HepG2 (cell line): ENCODE results near the gene GUCY2F.

Source experiments
- ARNTL ChIP-seq: sonication (generic); formaldehyde crosslinking; IDR thresholded peaks from 2 replicates; pipeline ENCODE4 v1.4.0; 2020; ENCODE audit warnings: mild to moderate bottlenecking, missing genetic modification reagents
- FOXK2 ChIP-seq: fragments of 450-650 bp; IDR thresholded peaks from 2 replicates; pipeline ENCODE4 v1.6.1; 2016
- NCOA2 ChIP-seq: sonication (generic); formaldehyde crosslinking; IDR thresholded peaks from 2 replicates; pipeline ENCODE4 v1.8.0; 2022; ENCODE audit warnings: inconsistent platforms
- NR2C2 ChIP-seq: sonication (generic); formaldehyde crosslinking; IDR thresholded peaks from 2 replicates; pipeline ENCODE4 v1.4.0; 2020; ENCODE audit warnings: missing genetic modification reagents, mild to moderate bottlenecking, moderate library complexity, borderline replicate concordance
- ZNF143 ChIP-seq: sonication (generic); formaldehyde crosslinking; IDR thresholded peaks from 2 replicates; pipeline ENCODE4 v1.4.0; 2020; ENCODE audit warnings: missing genetic modification reagents
- ZNF552 ChIP-seq: sonication (generic); formaldehyde crosslinking; IDR thresholded peaks from 2 replicates; pipeline ENCODE4 v1.9.0; 2022; ENCODE audit warnings: missing genetic modification reagents, mild to moderate bottlenecking, borderline replicate concordance
- TF ChIP-seq, protein P1 (sequence below): sonication (generic); formaldehyde crosslinking; IDR thresholded peaks from one replicate; pipeline ENCODE4 v1.5.1; 2020; ENCODE audit warnings: mild to moderate bottlenecking, missing genetic modification reagents; ENCODE audit errors: not compliant biosample characterization
- TF ChIP-seq, protein P2 (sequence below): sonication (generic); formaldehyde crosslinking; IDR thresholded peaks from 2 replicates; pipeline ENCODE4 v1.9.0; 2021; ENCODE audit warnings: missing genetic modification reagents, borderline replicate concordance

DNA sequence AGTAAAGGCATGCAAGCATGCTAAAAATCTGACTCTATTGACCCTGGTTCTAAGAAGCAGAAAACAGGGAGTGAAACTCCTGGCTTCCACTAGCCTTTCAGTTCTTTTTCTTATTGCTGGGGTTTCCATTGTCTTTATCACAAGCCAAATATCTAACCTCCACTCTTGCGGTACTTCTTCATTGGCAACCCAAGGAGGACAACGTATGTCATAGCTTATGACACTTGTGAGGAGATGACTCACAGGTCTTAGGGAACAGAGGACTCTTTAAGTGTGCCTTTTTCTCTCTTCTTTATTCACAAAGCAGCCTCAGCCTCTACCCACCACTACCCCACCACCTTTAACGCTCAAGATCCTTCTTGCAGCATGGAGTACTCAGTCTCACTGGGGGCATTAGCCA is 124.2 kb downstream of the GUCY2F start:
- TF ChIP-seq, protein P1, sequence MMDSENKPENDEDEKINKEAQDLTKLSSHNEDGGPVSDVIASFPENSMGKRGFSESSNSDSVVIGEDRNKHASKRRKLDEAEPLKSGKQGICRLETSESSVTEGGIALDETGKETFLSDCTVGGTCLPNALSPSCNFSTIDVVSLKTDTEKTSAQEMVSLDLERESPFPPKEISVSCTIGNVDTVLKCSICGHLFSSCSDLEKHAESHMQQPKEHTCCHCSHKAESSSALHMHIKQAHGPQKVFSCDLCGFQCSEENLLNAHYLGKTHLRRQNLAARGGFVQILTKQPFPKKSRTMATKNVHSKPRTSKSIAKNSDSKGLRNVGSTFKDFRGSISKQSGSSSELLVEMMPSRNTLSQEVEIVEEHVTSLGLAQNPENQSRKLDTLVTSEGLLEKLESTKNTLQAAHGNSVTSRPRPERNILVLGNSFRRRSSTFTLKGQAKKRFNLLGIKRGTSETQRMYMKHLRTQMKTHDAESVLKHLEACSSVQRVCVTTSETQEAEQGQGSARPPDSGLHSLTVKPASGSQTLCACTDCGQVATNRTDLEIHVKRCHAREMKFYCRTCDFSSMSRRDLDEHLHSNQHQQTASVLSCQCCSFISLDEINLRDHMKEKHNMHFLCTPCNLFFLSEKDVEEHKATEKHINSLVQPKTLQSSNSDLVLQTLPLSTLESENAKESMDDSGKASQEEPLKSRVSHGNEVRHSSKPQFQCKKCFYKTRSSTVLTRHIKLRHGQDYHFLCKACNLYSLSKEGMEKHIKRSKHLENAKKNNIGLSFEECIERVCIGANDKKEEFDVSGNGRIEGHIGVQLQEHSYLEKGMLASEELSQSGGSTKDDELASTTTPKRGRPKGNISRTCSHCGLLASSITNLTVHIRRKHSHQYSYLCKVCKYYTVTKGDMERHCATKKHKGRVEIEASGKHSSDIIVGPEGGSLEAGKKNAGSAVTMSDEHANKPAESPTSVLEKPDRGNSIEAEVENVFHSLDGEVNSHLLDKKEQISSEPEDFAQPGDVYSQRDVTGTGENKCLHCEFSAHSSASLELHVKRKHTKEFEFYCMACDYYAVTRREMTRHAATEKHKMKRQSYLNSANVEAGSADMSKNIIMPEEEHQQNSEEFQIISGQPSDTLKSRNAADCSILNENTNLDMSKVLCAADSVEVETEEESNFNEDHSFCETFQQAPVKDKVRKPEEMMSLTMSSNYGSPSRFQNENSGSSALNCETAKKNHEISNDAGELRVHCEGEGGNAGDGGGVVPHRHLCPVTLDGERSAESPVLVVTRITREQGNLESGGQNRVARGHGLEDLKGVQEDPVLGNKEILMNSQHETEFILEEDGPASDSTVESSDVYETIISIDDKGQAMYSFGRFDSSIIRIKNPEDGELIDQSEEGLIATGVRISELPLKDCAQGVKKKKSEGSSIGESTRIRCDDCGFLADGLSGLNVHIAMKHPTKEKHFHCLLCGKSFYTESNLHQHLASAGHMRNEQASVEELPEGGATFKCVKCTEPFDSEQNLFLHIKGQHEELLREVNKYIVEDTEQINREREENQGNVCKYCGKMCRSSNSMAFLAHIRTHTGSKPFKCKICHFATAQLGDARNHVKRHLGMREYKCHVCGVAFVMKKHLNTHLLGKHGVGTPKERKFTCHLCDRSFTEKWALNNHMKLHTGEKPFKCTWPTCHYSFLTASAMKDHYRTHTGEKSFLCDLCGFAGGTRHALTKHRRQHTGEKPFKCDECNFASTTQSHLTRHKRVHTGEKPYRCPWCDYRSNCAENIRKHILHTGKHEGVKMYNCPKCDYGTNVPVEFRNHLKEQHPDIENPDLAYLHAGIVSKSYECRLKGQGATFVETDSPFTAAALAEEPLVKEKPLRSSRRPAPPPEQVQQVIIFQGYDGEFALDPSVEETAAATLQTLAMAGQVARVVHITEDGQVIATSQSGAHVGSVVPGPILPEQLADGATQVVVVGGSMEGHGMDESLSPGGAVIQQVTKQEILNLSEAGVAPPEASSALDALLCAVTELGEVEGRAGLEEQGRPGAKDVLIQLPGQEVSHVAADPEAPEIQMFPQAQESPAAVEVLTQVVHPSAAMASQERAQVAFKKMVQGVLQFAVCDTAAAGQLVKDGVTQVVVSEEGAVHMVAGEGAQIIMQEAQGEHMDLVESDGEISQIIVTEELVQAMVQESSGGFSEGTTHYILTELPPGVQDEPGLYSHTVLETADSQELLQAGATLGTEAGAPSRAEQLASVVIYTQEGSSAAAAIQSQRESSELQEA (CRISPR knock-in tag): no peak
- TF ChIP-seq NCOA2 (CRISPR knock-in tag): no peak
- TF ChIP-seq NR2C2: no peak
- no peak for TF ChIP-seq ZNF552 (CRISPR knock-in tag)
- no peak for TF ChIP-seq FOXK2
- TF ChIP-seq, protein P2, sequence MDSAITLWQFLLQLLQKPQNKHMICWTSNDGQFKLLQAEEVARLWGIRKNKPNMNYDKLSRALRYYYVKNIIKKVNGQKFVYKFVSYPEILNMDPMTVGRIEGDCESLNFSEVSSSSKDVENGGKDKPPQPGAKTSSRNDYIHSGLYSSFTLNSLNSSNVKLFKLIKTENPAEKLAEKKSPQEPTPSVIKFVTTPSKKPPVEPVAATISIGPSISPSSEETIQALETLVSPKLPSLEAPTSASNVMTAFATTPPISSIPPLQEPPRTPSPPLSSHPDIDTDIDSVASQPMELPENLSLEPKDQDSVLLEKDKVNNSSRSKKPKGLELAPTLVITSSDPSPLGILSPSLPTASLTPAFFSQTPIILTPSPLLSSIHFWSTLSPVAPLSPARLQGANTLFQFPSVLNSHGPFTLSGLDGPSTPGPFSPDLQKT (CRISPR knock-in tag): no peak
- no peak for TF ChIP-seq ARNTL (CRISPR knock-in tag)
- TF ChIP-seq ZNF143 (CRISPR knock-in tag): no peak
